Stimulated activated naive B cell treated with anti-CD40 and anti-IgM and Interleukin-4, amounts not matched to agents 10 μg/mL and 1 μg/mL and 100 μg/mL, for 72 hours (primary cell): ENCODE measurements around the gene FSTL4.
A peak's percentile ranks its signal among the peaks of the same experiment; 100 is the strongest.

Experiments used
- ATAC-seq, 2 donors: fragments of 150-1000 bp; cut with Tn5 transposase; replicated peaks; 2 replicates each; pipeline ENCODE4 v1.10.0; 2021; ENCODE audit warnings: moderate library complexity in 1 of 2
- DNase-seq: peaks from one replicate; pipeline ENCODE4 v3.0.0; 2021
- H3K27ac Mint-ChIP-seq: one replicate; pipeline ENCODE4 v1.8.0; 2022; ENCODE audit warnings: mild to moderate bottlenecking, mixed read lengths
- H3K27me3 Mint-ChIP-seq, 2 donors: one replicate each; pipeline ENCODE4 v1.8.0; 2022; ENCODE audit warnings: mixed read lengths in 2 of 2
- H3K36me3 Mint-ChIP-seq, 2 donors: one replicate each; pipeline ENCODE4 v1.8.0; 2022; ENCODE audit warnings: mixed read lengths in 2 of 2, mild to moderate bottlenecking in 1 of 2
- H3K4me1 Mint-ChIP-seq, 2 donors: one replicate each; pipeline ENCODE4 v1.8.0; 2022; ENCODE audit warnings: mixed read lengths in 2 of 2, mild to moderate bottlenecking in 1 of 2
- H3K4me3 Mint-ChIP-seq, 2 donors: one replicate each; pipeline ENCODE4 v1.8.0; 2022; ENCODE audit warnings: mild to moderate bottlenecking in 2 of 2, mixed read lengths in 2 of 2, moderate library complexity in 1 of 2
- H3K9me3 Mint-ChIP-seq, 2 donors: one replicate each; pipeline ENCODE4 v1.8.0; 2022; ENCODE audit warnings: mixed read lengths in 2 of 2, mild to moderate bottlenecking in 1 of 2

FSTL4 gene

GRCh38 chr5:133415506-133415905 lies 196.8 kb downstream of the FSTL4 start:
- no peak for ATAC-seq
- H3K27ac Mint-ChIP-seq = no peak overlapping the region
- H3K27me3 Mint-ChIP-seq = peaks cover 21 to 39% of the 10 kb centered on the region in 2 donors
- peaks cover 0 to 2% of the 10 kb centered on the region in 2 donors for H3K4me1 Mint-ChIP-seq
- no peaks in the 10 kb centered on the region for H3K36me3 Mint-ChIP-seq
- no peak overlapping the region for H3K4me3 Mint-ChIP-seq
- no peak for DNase-seq
- peaks cover 0 to 1% of the 10 kb centered on the region in 2 donors for H3K9me3 Mint-ChIP-seq

DNA sequence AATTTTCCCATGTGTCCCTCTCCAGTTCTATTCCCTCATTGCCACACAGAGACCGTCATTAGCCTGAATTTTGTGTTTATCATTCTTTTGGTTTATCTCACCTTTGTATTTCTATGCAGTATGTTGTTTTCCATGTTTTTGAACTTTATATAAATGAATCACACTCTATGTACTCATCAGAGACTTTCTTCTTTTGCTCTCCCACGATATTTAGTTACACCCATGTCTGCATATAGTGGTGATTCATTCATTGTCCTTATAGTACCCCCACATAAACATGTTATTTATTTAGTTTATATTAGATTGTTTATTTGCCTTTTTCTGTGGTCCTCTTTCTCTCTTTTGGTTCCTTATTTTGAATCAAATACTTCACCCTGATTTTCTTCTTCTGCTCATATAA lies 199.7 kb downstream of the FSTL4 start:
- Mint-ChIP-seq H3K4me3 (no peak overlapping the region), H3K4me1 (peaks cover 0 to 3% of the 10 kb centered on the region in 2 donors), H3K27me3 (peaks cover 21 to 39% of the 10 kb centered on the region in 2 donors), H3K27ac (no peak overlapping the region), H3K9me3 (peaks cover 0 to 1% of the 10 kb centered on the region in 2 donors), H3K36me3 (no peaks in the 10 kb centered on the region)
- DNase-seq (no peak), ATAC-seq (no peak)

GRCh38 chr5:133410335-133410828 lies 202.0 kb downstream of the FSTL4 start:
- Mint-ChIP-seq H3K36me3 (no peaks in the 10 kb centered on the region), H3K27ac (peak overlapping the region; percentile 33), H3K27me3 (peaks cover 12 to 27% of the 10 kb centered on the region in 2 donors), H3K9me3 (no peaks in the 10 kb centered on the region), H3K4me3 (no peak overlapping the region), H3K4me1 (peaks cover 0 to 2% of the 10 kb centered on the region in 2 donors)
- ATAC-seq = no peak
- no peak for DNase-seq

GRCh38 chr5:133409210-133409674 lies 203.1 kb downstream of the FSTL4 start:
- no peak overlapping the region for H3K27ac Mint-ChIP-seq
- no peaks in the 10 kb centered on the region for H3K36me3 Mint-ChIP-seq
- peaks cover 10 to 22% of the 10 kb centered on the region in 2 donors for H3K27me3 Mint-ChIP-seq
- H3K4me1 Mint-ChIP-seq = peaks cover 2 to 4% of the 10 kb centered on the region in 2 donors
- no peak overlapping the region for H3K4me3 Mint-ChIP-seq
- DNase-seq = no peak
- H3K9me3 Mint-ChIP-seq = no peaks in the 10 kb centered on the region
- no peak for ATAC-seq

DNA sequence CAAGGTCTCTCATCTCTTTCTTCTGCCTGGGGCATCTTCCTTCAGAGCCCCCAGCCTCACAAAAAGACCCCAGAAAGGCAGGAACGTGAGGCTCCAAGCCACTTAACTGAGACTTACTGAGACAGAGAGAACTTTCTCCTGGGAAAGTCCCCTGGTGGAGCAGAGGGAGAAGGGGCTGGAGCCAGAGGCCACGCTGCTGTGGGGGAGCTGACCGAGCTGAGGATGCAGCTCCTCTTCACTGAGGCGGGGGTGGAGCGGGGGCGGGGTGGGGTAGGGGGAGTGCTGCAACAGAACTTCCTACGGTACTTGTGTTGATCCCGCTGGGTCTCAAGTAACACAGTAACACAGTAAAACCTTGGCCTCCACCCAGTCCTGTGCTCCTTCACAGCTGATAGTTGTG lies 204.0 kb downstream of the FSTL4 start:
- Mint-ChIP-seq H3K27ac (no peak overlapping the region), H3K27me3 (peaks cover 9 to 15% of the 10 kb centered on the region in 2 donors), H3K4me1 (peaks cover 4% of the 10 kb centered on the region in 2 donors), H3K36me3 (peaks cover 0 to 2% of the 10 kb centered on the region in 2 donors), H3K4me3 (no peak overlapping the region), H3K9me3 (no peaks in the 10 kb centered on the region)
- ATAC-seq = no peak
- no peak for DNase-seq

GRCh38 chr5:133406977-133407632 lies 205.2 kb downstream of the FSTL4 start:
- H3K36me3 Mint-ChIP-seq = peaks cover 0 to 3% of the 10 kb centered on the region in 2 donors
- H3K4me3 Mint-ChIP-seq = no peak overlapping the region
- ATAC-seq (no peak), DNase-seq (no peak)
- peaks cover 4 to 5% of the 10 kb centered on the region in 2 donors for H3K4me1 Mint-ChIP-seq
- H3K9me3 Mint-ChIP-seq = no peaks in the 10 kb centered on the region
- peaks cover 4 to 5% of the 10 kb centered on the region in 2 donors for H3K27me3 Mint-ChIP-seq
- no peak overlapping the region for H3K27ac Mint-ChIP-seq

DNA sequence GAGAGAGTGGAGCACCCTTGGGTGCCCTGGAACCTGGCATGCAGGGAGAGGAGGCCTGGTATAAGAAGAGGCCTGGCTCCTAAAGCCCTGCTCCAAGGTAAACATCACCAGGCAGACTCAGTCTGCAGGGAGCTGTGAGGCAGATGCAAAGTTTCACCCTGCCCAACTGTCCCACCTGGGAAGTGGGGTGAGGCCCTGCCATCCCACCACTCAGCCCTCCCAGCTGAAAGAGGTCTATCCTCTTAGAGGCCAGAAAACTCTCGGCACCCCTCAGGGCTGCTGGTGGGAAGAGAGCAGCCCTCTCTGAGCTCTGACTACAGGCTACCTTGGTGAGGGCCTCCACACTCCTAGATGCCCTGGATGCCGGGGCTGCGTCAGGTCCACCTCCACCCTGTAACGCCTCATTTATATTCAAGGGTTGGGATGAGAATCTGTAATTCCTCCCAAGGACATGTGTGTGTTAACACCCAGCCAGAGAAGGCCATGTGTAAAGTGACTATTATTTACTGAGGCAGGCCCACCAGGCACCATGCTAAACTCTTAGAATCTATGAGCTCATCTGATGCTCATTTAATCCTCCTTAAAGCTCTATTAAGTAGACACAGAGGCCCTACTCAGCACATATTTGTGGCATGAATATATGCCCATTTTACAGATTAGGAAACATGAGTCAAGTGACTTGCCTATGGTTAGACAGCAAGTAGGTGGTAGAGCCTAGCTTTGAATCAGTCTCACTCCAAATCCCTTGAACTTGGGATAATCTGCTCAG lies 205.9 kb downstream of the FSTL4 start:
- Mint-ChIP-seq H3K36me3 (peaks cover 0 to 3% of the 10 kb centered on the region in 2 donors), H3K4me3 (no peak overlapping the region), H3K9me3 (no peaks in the 10 kb centered on the region), H3K27ac (no peak overlapping the region), H3K4me1 (peaks cover 10% of the 10 kb centered on the region in 2 donors), H3K27me3 (peaks cover 5 to 7% of the 10 kb centered on the region in 2 donors)
- ATAC-seq (no peak), DNase-seq (no peak)

DNA sequence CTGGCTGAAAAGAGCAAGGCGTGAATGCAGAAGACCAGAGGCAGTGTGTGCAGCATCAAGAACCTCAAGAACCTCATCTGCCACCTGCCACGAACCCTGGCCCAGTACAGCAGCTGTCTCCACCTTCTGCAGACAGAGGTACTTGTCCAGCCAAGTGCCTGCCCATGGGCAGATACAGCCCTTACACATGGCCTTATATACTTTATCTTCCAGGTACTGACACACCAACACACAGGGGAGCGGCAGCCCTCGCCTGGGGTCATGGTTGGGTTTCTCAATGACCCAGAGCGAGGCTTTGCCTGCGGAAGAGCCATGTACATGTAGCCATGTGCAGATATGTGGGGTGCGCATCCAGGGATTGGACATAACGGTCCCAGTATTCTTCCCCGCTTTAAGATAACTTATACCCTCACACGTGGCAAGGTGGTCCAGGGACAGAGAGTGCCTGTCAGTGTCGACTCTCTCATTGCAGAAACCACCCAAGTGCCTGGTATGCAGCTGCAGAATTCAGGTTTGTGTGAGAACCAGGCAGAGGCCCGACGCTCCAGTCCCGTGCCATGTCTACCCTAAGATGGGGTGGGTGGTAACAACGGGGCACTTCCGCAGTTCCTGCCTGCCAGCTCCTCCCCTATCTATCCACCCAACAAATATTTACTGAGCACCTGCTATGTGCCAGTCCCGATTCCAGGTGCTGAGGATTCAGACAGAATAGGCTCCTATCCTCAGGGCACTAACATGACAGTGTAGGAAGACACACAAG lies 206.9 kb downstream of the FSTL4 start:
- H3K27ac Mint-ChIP-seq = peak overlapping the region; percentile 9
- H3K36me3 Mint-ChIP-seq = peaks cover 0 to 3% of the 10 kb centered on the region in 2 donors
- DNase-seq (no peak), ATAC-seq (no peak)
- H3K9me3 Mint-ChIP-seq = no peaks in the 10 kb centered on the region
- H3K27me3 Mint-ChIP-seq = peaks cover 0 to 8% of the 10 kb centered on the region in 2 donors
- H3K4me3 Mint-ChIP-seq = no peak overlapping the region
- peaks cover 12% of the 10 kb centered on the region in 2 donors for H3K4me1 Mint-ChIP-seq

GRCh38 chr5:133404724-133405123 lies 207.6 kb downstream of the FSTL4 start:
- peaks cover 0 to 4% of the 10 kb centered on the region in 2 donors for H3K36me3 Mint-ChIP-seq
- DNase-seq = no peak

DNA sequence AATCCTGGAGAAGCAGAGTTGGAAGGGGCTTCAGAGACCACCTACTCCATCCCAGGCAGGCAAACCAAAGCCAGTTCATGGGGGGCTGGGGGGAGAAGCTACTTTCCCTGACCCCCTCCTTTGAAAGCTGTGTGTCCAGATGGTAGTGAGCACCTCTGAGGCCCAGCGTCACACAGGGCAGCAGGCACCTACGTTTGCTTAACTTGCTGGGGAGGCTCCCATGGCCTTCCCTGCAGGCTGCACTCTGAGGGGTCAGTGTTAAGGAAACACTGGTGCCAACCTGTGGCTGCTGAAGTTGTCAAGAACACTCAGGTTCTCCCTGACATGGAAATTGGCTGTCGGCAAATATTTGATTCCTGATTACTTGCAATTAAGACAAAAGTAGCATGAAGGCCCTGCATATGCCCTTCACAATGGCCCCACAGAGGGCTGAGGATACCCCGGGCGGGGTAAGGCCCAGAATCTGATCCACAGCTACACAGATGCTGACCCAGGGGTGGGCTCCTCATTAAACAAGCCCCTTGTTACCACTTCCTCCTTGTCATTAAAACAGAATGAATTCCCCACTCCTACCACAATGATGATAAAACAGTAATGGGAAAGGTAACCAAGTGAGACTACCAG lies 208.5 kb downstream of the FSTL4 start:
- Mint-ChIP-seq H3K27ac (peak overlapping the region; percentile 83), H3K4me1 (peaks cover 24 to 25% of the 10 kb centered on the region in 2 donors), H3K9me3 (no peaks in the 10 kb centered on the region), H3K36me3 (peaks cover 0 to 9% of the 10 kb centered on the region in 2 donors), H3K27me3 (peaks cover 0 to 8% of the 10 kb centered on the region in 2 donors), H3K4me3 (no peak overlapping the region)
- no peak for DNase-seq
- no peak for ATAC-seq

More at GRCh38 chr5:133404724-133405123, 207.6 kb downstream of the FSTL4 start:
- peak overlapping the region; percentile 9 for H3K27ac Mint-ChIP-seq
- peaks cover 0 to 8% of the 10 kb centered on the region in 2 donors for H3K27me3 Mint-ChIP-seq
- H3K9me3 Mint-ChIP-seq = no peaks in the 10 kb centered on the region
- no peak overlapping the region for H3K4me3 Mint-ChIP-seq
- H3K4me1 Mint-ChIP-seq = peaks cover 16% of the 10 kb centered on the region in 2 donors
- ATAC-seq = no peak

GRCh38 chr5:133402775-133403174 lies 209.6 kb downstream of the FSTL4 start:
- peaks cover 0 to 8% of the 10 kb centered on the region in 2 donors for H3K27me3 Mint-ChIP-seq
- H3K36me3 Mint-ChIP-seq = peaks cover 0 to 15% of the 10 kb centered on the region in 2 donors
- peaks cover 35 to 36% of the 10 kb centered on the region in 2 donors for H3K4me1 Mint-ChIP-seq
- no peak for DNase-seq
- ATAC-seq = no peak
- H3K4me3 Mint-ChIP-seq = no peak overlapping the region
- H3K27ac Mint-ChIP-seq = no peak overlapping the region
- no peaks in the 10 kb centered on the region for H3K9me3 Mint-ChIP-seq

DNA sequence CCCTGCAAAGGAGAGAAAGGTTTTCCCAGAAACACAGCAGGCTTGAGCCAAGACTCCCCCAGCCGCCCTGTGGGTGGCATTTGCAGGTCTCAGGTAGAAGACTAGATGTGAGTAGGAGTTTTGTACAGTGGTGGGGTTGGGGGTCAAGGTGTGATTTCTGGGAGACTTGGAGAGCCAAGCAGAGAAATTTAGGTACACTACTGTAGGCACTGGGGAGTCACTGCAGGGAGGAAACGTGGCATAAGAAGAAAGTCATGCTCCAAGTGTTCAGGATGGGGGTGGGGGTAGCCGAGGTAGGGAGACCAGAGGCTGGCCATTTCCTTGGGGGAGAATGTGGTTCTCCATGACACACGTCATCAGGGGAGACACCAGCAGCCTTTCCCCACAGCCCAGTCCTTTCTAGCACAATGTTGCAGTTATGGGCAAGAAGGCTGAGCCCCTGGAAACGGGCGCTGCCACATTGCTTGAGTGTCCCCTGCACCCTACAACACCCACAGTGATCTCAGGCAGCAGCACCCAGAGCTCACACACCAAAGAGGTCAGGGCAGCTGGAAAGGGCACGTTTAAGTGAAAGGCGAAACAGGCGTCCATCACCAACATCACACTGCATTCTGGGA lies 210.5 kb downstream of the FSTL4 start:
- H3K4me1 Mint-ChIP-seq = peaks cover 38 to 42% of the 10 kb centered on the region in 2 donors
- no peaks in the 10 kb centered on the region for H3K9me3 Mint-ChIP-seq
- ATAC-seq (no peak), DNase-seq (no peak)
- H3K4me3 Mint-ChIP-seq = no peak overlapping the region
- peaks cover 0 to 15% of the 10 kb centered on the region in 2 donors for H3K36me3 Mint-ChIP-seq
- H3K27me3 Mint-ChIP-seq = peaks cover 0 to 8% of the 10 kb centered on the region in 2 donors
- H3K27ac Mint-ChIP-seq = no peak overlapping the region

- Mint-ChIP-seq H3K4me3 (no peak overlapping the region), H3K36me3 (peaks cover 0 to 15% of the 10 kb centered on the region in 2 donors), H3K4me1 (peaks cover 41 to 52% of the 10 kb centered on the region in 2 donors), H3K27me3 (peaks cover 0 to 8% of the 10 kb centered on the region in 2 donors), H3K9me3 (no peaks in the 10 kb centered on the region), H3K27ac (no peak overlapping the region)
- no peak for DNase-seq
- ATAC-seq = no peak
These were observed 211.4 kb downstream of the FSTL4 start for GRCh38 chr5:133400831-133401351.
